OCI-LY3 (cell line): ENCODE data around the gene ZNF425.
"Not testable (repeated sequence)": the region's sequence is repeated elsewhere in the genome, so short reads cannot be mapped to it uniquely, and the experiment has no call there.

Experiments
- CTCF ChIP-seq: fragments of 200-600, 300-600 bp; sonication (generic); IDR thresholded peaks from 2 replicates; pipeline ENCODE4 v1.5.1; 2014; ENCODE audit warnings: antibody characterized with exemption, low read length, low read depth
- EZH2phosphoT487 ChIP-seq: fragments of 200-600 bp; shearing (Covaris generic); IDR thresholded peaks from 2 replicates; pipeline ENCODE4 v1.6.1; 2018; ENCODE audit warnings: antibody characterized with exemption, mixed run types, low read depth

GRCh38 chr7:149144436-149144922 is 18.4 kb upstream of the ZNF425 start:
- TF ChIP-seq CTCF, EZH2phosphoT487: not testable (repeated sequence)
